Hematopoietic multipotent progenitor cell treated with erythropoietin and hydrocortisone succinate and interleukin-3 and kit ligand, for 15 days (in vitro differentiated cells): ENCODE measurements around the gene ASCC3.

Source experiments
- DNase-seq: peaks from one replicate; pipeline ENCODE4 v3.0.0-alpha.2; 2015; ENCODE audit warnings: low spot score

Gene ASCC3

GRCh38 chr6:100724696-100725095 is 156.4 kb downstream of the ASCC3 start:
- DNase-seq = no peak

GRCh38 chr6:100724222-100724621 is 156.9 kb downstream of the ASCC3 start:
- no peak for DNase-seq

GRCh38 chr6:100721256-100721655 is 159.9 kb downstream of the ASCC3 start:
- DNase-seq = no peak

- peak; percentile 68 for DNase-seq
Measured at GRCh38 chr6:100719883-100720682, 161.0 kb downstream of the ASCC3 start.

GRCh38 chr6:100712997-100713396 is 168.1 kb downstream of the ASCC3 start:
- no peak for DNase-seq

GRCh38 chr6:100706491-100706890 is 174.6 kb downstream of the ASCC3 start:
- no peak for DNase-seq

- no peak for DNase-seq
Measured at GRCh38 chr6:100704961-100705360, 176.2 kb downstream of the ASCC3 start.

- DNase-seq = no peak
Measured at GRCh38 chr6:100701728-100702127, 179.4 kb downstream of the ASCC3 start.

- DNase-seq = no peak
Measured at GRCh38 chr6:100700009-100700408, 181.1 kb downstream of the ASCC3 start.

GRCh38 chr6:100695445-100695844 is 185.7 kb downstream of the ASCC3 start:
- no peak for DNase-seq

- no peak for DNase-seq
Measured at GRCh38 chr6:100693249-100693927, 187.7 kb downstream of the ASCC3 start.

- DNase-seq = no peak
Measured at GRCh38 chr6:100691972-100692371, 189.2 kb downstream of the ASCC3 start.

- DNase-seq = no peak
Measured at GRCh38 chr6:100686216-100686615, 194.9 kb downstream of the ASCC3 start.

- no peak for DNase-seq
Measured at GRCh38 chr6:100685747-100686146, 195.4 kb downstream of the ASCC3 start.

GRCh38 chr6:100680163-100680562 is 201.0 kb downstream of the ASCC3 start:
- DNase-seq = no peak

- peak; percentile 29 for DNase-seq
Measured at GRCh38 chr6:100678027-100678426, 203.1 kb downstream of the ASCC3 start.

- DNase-seq = no peak
Measured at GRCh38 chr6:100677240-100677639, 203.9 kb downstream of the ASCC3 start.

GRCh38 chr6:100673641-100674040 is 207.5 kb downstream of the ASCC3 start:
- no peak for DNase-seq

GRCh38 chr6:100671740-100672139 is 209.4 kb downstream of the ASCC3 start:
- DNase-seq = no peak

GRCh38 chr6:100670056-100670455 is 211.1 kb downstream of the ASCC3 start:
- no peak for DNase-seq

GRCh38 chr6:100665041-100665380 is 216.1 kb downstream of the ASCC3 start:
- no peak for DNase-seq

GRCh38 chr6:100664274-100665040 is 216.7 kb downstream of the ASCC3 start:
- peak; percentile 53 for DNase-seq
